Measurements from ENCODE around the gene JMJD1C.
A peak's percentile ranks its signal among the peaks of the same experiment; 100 is the strongest.

Gene JMJD1C

GRCh38 chr10:63365976-63366765 is 99.6 kb downstream of the JMJD1C start:
- DNase-seq (ENCODE audit: low read depth): peak; percentile 28
- no peak overlapping the region for H3K4me3 ChIP-seq (ENCODE audit: low read length)
- no peak for TF ChIP-seq CTCF (conservative IDR thresholded peaks at IDR 0.05; ENCODE audit: low read length)

- no peak for DNase-seq (ENCODE audit: low read depth)
- TF ChIP-seq CTCF (conservative IDR thresholded peaks at IDR 0.05; ENCODE audit: low read length): no peak
- no peak overlapping the region for H3K4me3 ChIP-seq (ENCODE audit: low read length)
Measured at GRCh38 chr10:63364918-63365317, 100.9 kb downstream of the JMJD1C start.

DNA sequence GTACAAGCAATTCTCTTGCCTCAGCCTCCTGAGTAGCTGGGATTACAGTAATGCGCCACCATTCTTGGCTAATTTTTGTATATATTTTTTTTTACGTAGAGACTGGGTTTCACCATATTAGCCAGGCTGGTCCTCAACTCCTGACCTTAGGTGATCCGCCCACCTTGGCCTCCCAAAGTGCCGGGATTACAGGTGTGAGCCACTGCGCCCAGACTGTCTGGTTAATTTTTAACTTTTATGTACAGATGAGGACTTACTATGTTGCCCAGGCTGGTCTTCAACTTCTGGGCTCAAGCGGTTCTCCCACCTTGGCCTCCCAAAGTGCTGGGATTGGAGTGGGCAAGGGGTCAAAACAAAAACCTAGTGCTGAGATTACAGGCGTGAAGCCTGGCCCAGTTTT is 101.8 kb downstream of the JMJD1C start:
- DNase-seq (ENCODE audit: low read depth): no peak
- H3K4me3 ChIP-seq (ENCODE audit: low read length): no peak overlapping the region
- no peak for TF ChIP-seq CTCF (conservative IDR thresholded peaks at IDR 0.05; ENCODE audit: low read length)

GRCh38 chr10:63355682-63356081 is 110.1 kb downstream of the JMJD1C start:
- DNase-seq (ENCODE audit: low read depth): no peak
- no peak for TF ChIP-seq CTCF (conservative IDR thresholded peaks at IDR 0.05; ENCODE audit: low read length)
- H3K4me3 ChIP-seq (ENCODE audit: low read length): no peak overlapping the region

DNA sequence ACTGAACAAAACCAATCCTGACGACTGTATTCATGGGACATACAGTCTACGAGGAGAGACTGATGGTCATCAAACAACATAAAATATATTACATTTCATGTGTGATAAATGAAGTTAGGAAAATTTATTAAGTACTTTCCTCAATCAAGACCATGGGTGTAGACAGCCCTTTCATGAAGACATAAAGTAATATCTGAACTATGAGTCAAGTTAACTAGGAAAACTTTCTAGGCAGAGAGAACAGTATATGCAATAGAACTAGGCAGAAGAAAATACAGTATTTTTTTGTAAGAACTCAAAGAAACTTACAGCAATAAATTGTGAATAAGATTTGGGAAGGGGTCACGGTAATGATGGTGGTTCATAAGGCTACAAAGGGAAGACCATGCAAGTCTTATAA is 112.8 kb downstream of the JMJD1C start:
- no peak overlapping the region for H3K4me3 ChIP-seq (ENCODE audit: low read length)
- no peak for DNase-seq (ENCODE audit: low read depth)
- no peak for TF ChIP-seq CTCF (conservative IDR thresholded peaks at IDR 0.05; ENCODE audit: low read length)

DNA sequence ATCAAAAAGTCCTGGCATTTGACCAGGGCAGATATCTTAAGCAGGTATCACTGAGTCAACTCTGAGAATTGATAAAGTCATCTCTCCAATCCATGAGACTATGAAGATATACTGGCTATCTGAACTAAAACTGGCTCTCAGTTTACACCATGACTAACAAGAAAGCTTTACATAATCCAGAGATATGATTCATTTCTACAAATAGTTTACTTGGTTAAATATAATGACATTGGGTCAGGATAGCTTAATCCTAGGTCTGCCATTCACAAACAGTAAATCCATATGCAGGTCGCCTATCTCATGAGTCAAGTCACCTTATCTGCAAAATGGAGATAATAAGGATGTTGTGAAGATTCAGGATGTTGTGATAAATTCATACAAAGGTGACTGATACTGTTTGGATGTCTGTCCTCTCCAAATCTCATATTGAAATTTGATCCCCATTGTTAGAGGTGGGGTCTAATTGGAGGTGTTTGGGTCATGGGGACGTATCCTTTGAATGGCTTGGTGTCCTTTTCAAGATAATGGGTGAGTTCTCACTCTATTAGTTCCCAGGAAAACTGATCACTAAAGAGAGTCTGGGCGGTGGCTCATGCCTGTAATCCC is 117.4 kb downstream of the JMJD1C start:
- no peak for DNase-seq (ENCODE audit: low read depth)
- TF ChIP-seq CTCF (conservative IDR thresholded peaks at IDR 0.05; ENCODE audit: low read length): no peak

GRCh38 chr10:63346015-63346441 is 119.7 kb downstream of the JMJD1C start:
- DNase-seq (ENCODE audit: low read depth): peak; percentile 31
- no peak for TF ChIP-seq CTCF (conservative IDR thresholded peaks at IDR 0.05; ENCODE audit: low read length)
- no peak overlapping the region for H3K4me3 ChIP-seq (ENCODE audit: low read length)

More for the DNA sequence above, 117.4 kb downstream of the JMJD1C start:
- no peak overlapping the region for H3K4me3 ChIP-seq (ENCODE audit: low read length)

All from AG10803 (cell line).